HG03432 (cell line): ENCODE data around the gene OPCML.

Experiments used
- ATAC-seq: cut with Tn5 transposase; IDR thresholded peaks from one replicate; pipeline ENCODE4 v1.9.1; 2021; ENCODE audit warnings: mild to moderate bottlenecking, moderate library complexity; ENCODE audit not compliant: unreplicated experiment

Gene OPCML

GRCh38 chr11:132839236-132839945, 692.9 kb downstream of the OPCML start:
- no peak for ATAC-seq

GRCh38 chr11:132838627-132839026, 693.7 kb downstream of the OPCML start:
- no peak for ATAC-seq

- ATAC-seq, result no peak
Observed at GRCh38 chr11:132831272-132831671, 701.0 kb downstream of the OPCML start.

GRCh38 chr11:132824642-132825041, 707.7 kb downstream of the OPCML start:
- no peak for ATAC-seq

DNA sequence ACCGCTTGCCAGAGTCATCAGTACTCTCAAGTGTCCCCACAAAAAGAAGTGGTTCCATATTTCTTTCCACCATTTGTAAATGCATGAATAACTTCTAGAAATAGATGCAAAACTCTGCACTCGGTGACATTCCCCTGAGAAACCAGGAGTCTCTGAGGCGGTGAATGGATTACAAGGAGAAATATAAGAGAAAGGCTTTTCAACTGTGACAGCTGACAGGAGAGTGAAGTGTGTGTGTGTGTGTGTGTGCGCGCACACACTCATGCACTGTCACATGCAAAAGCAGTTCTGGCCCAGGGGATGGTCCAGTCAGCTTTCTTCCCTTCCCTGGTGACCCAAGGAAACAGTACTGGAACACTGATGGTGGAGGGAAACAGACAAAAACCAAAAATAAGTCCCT, 710.0 kb downstream of the OPCML start:
- ATAC-seq, result no peak

GRCh38 chr11:132821499-132821898, 710.8 kb downstream of the OPCML start:
- ATAC-seq, result no peak

GRCh38 chr11:132821014-132821413, 711.3 kb downstream of the OPCML start:
- ATAC-seq, result no peak

- no peak for ATAC-seq
Observed at GRCh38 chr11:132818951-132819350, 713.4 kb downstream of the OPCML start.

DNA sequence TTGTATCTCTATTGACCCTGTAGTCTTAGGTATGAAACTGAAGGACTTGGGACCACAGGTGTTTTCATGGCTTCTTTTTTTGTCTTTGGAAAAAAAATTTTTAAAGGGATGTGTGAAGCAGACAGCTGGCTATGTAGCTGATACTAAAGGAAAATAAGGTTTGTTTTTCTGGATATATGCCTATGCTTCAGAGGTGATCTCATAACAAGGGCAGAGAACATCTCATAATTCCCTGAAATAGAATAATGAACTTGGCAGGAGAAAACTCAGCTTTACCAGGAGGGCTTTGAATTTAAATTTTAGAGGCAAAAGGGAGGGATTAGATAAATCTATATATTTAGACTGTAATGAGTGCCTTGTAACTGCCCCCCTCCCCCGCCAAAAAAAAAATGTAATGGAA, 714.9 kb downstream of the OPCML start:
- ATAC-seq, result no peak

- no peak for ATAC-seq
Observed at GRCh38 chr11:132814410-132814809, 717.9 kb downstream of the OPCML start.

DNA sequence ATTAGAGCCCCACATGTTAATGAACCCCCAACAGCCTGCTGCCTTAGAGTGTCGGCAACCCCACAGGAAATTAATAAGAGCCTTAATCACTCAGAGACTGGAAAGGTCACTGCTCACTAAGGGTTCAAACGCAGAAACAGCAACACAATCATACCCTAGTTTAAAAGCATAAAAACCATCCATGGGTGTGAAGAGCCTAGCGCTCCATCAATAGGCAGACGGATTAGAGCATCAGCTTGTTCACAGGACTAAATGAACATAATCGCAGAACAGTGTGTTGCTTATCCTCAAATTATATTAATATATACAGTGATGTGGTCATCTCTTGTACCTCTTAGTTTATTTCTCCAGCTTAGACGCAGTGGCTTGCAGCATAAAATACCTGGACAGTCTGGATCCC, 720.7 kb downstream of the OPCML start:
- no peak for ATAC-seq

GRCh38 chr11:132809070-132809469, 723.2 kb downstream of the OPCML start:
- ATAC-seq, result no peak

DNA sequence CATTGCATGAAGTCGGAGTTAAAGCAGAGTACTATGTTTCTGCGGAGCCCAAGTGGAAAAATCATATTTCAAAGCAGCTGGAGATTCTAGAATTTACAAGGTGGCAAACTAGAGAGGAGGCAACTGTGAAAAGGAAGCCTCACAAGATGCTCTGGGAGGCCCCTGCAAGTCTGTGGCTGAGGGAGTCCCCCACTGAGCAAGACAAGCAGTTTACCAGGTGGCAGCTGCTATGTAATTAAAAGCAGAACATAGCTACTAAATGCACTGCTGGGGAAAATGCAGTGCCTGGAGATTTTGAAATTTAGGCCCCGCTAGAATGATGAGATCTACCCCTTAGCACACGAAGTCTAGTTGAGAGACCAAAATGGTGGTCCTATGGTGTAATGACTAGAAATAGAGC, 728.0 kb downstream of the OPCML start:
- no peak for ATAC-seq

DNA sequence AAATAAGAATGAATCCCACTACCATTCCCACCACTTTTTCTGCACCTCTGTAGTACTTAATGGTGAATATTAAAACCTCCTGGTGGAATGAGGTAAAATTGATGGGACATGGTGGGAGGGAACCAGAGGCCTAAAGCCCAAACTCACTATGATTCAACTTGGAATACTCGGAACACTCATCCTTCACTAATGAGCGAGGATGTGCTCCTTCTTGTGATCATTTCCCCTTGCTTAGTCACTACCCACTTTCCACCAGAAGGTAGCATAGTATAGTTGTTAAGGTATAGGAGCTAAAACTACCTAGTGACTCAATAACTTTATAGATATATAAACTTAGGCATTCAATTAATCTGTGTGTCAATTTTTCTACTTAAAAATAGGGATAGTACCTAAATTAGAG, 728.9 kb downstream of the OPCML start:
- no peak for ATAC-seq

DNA sequence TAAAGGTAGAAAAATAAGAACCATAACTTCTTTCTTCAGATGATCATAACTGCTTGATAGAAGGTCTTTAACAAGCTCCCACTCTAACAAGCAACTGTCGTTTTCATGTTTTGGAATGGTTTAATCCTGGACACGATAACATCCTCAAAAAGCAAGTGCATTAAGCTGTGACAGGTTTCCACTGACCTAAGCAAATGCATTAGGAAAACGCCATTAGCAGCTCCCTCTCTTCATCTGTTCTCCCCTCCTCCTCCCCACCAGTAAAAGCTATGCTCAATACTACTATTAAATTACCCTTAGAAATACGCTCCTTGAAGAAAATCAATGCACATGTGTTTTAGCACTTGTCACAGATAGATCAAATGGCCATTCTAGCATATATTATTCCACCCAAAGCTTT, 729.4 kb downstream of the OPCML start:
- ATAC-seq, result no peak

GRCh38 chr11:132793831-132794230, 738.5 kb downstream of the OPCML start:
- no peak for ATAC-seq

- ATAC-seq, result no peak
Observed at GRCh38 chr11:132792341-132793140, 739.8 kb downstream of the OPCML start.

GRCh38 chr11:132790971-132791370, 741.3 kb downstream of the OPCML start:
- ATAC-seq, result no peak

- ATAC-seq, result no peak
Observed at GRCh38 chr11:132790466-132790865, 741.8 kb downstream of the OPCML start.

DNA sequence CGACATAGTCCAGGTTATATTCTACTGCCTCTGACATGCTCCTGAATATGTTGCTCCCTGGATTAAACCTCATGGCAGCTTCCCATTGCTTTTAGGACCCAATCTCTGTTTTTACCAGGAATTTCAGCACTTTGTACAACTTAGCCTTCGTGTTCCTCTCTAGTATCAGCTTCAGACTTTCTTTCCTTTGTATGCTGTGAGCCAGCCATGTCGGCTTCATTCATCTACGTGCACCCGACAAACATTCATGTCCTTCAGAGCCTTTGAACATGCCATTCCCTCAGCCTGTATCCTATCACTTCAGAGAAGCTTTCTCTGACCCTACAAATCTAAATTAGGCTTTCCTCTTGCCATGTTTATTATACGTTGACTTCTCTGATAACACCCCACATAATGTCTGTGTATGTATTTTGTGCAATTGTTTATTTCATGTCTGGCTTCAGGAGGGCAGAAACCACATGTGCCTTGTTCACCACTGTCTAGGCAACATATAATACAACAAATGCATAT, 743.4 kb downstream of the OPCML start:
- no peak for ATAC-seq

GRCh38 chr11:132785878-132786277, 746.4 kb downstream of the OPCML start:
- ATAC-seq, result no peak

- no peak for ATAC-seq
Observed at GRCh38 chr11:132784441-132784840, 747.9 kb downstream of the OPCML start.
